SK-N-MC (cell line): ENCODE measurements around the gene ACTG2.

Experiments
- DNase-seq: peaks from one replicate; pipeline ENCODE4 v3.0.0-alpha.2; 2011; ENCODE audit warnings: low read depth, low spot score
- H3K27ac ChIP-seq: fragments of 200-600 bp; sonication (generic); 2 replicates; pipeline ENCODE4 v1.5.1; 2016; ENCODE audit warnings: mixed run types
- H3K36me3 ChIP-seq: fragments of 200-600 bp; sonication (generic); 2 replicates; pipeline ENCODE4 v1.6.1; 2017; ENCODE audit warnings: antibody characterized with exemption, low read length, mixed read lengths; ENCODE audit not compliant: insufficient read depth
- H3K4me3 ChIP-seq: fragments of 200-600 bp; sonication (generic); 2 replicates; pipeline ENCODE4 v1.5.1; 2016
- H3K9ac ChIP-seq: fragments of 200-600 bp; sonication (generic); 2 replicates; pipeline ENCODE4 v1.8.0; 2017; ENCODE audit warnings: mixed run types, mixed read lengths; ENCODE audit not compliant: insufficient read length
- H3K9me3 ChIP-seq: fragments of 200-600 bp; sonication (generic); 2 replicates; pipeline ENCODE4 v1.6.1; 2017; ENCODE audit warnings: low read depth, mild to moderate bottlenecking, antibody characterized with exemption, low read length, moderate library complexity, mixed read lengths
- EZH2 ChIP-seq: fragments of 200-600 bp; sonication (generic); IDR thresholded peaks from one replicate; pipeline ENCODE4 v1.6.1; 2017; ENCODE audit warnings: antibody characterized with exemption
- FOXP2 ChIP-seq: optimal IDR thresholded peaks from 2 replicates; pipeline ENCODE3; 2011; ENCODE audit warnings: mild to moderate bottlenecking, moderate library complexity; ENCODE audit not compliant: insufficient read depth; ENCODE audit errors: extremely low read length, control extremely low read depth
- POLR2AphosphoS5 ChIP-seq: IDR thresholded peaks from 2 replicates; pipeline ENCODE4 v1.6.1; 2012; ENCODE audit warnings: mild to moderate bottlenecking, low read depth, low read length, borderline replicate concordance

ACTG2 gene

GRCh38 chr2:73963385-73964120, 70.7 kb downstream of the ACTG2 start:
- no peak for DNase-seq
- H3K9me3 ChIP-seq: no peaks in the 10 kb centered on the region
- peaks cover 14% of the 10 kb centered on the region for H3K36me3 ChIP-seq
- no peak overlapping the region for H3K9ac ChIP-seq
- no peak overlapping the region for H3K4me3 ChIP-seq
- no peak overlapping the region for H3K27ac ChIP-seq
- TF ChIP-seq POLR2AphosphoS5 (no peak), FOXP2 (no peak), EZH2 (no peak)

GRCh38 chr2:73964223-73964622, 71.4 kb downstream of the ACTG2 start:
- Histone ChIP-seq H3K9ac (no peak overlapping the region), H3K27ac (no peak overlapping the region), H3K9me3 (no peaks in the 10 kb centered on the region), H3K4me3 (no peak overlapping the region), H3K36me3 (peaks cover 7% of the 10 kb centered on the region)
- no peak for TF ChIP-seq POLR2AphosphoS5
- no peak for TF ChIP-seq EZH2
- no peak for TF ChIP-seq FOXP2
- no peak for DNase-seq

GRCh38 chr2:73965053-73965452, 72.2 kb downstream of the ACTG2 start:
- no peak for DNase-seq
- no peaks in the 10 kb centered on the region for H3K36me3 ChIP-seq
- TF ChIP-seq POLR2AphosphoS5 (no peak), FOXP2 (no peak), EZH2 (no peak)
- no peak overlapping the region for H3K9ac ChIP-seq
- no peak overlapping the region for H3K27ac ChIP-seq
- H3K9me3 ChIP-seq: no peaks in the 10 kb centered on the region
- H3K4me3 ChIP-seq: no peak overlapping the region

GRCh38 chr2:73968357-73968937, 75.6 kb downstream of the ACTG2 start:
- no peak overlapping the region for H3K27ac ChIP-seq
- no peak for DNase-seq
- no peak overlapping the region for H3K9ac ChIP-seq
- H3K4me3 ChIP-seq: no peak overlapping the region
- no peaks in the 10 kb centered on the region for H3K36me3 ChIP-seq
- H3K9me3 ChIP-seq: no peaks in the 10 kb centered on the region
- TF ChIP-seq POLR2AphosphoS5 (no peak), EZH2 (no peak), FOXP2 (no peak)

GRCh38 chr2:73969356-73969755, 76.5 kb downstream of the ACTG2 start:
- no peak for DNase-seq
- Histone ChIP-seq H3K27ac (no peak overlapping the region), H3K4me3 (no peak overlapping the region), H3K36me3 (no peaks in the 10 kb centered on the region), H3K9ac (no peak overlapping the region), H3K9me3 (no peaks in the 10 kb centered on the region)
- TF ChIP-seq POLR2AphosphoS5: no peak
- no peak for TF ChIP-seq FOXP2
- no peak for TF ChIP-seq EZH2
